AG04450 (cell line): ENCODE measurements around the gene PGBD4. TPM values are rescaled to one million over a fixed set of nuclear protein-coding genes. Genes with fewer than 3 reads are reported as not detected.

Source experiments
- CTCF ChIA-PET: fragments of 300-600, 350-600 bp; formaldehyde crosslinking; extraction: SDS; loops from one replicate; lab custom pipeline; 2022; ENCODE audit warnings: antibody characterized with exemption, inconsistent platforms; lab: Charles Lee
- POLR2A ChIA-PET: fragments of 350-600 bp; formaldehyde crosslinking; extraction: SDS; loops from one replicate; lab custom pipeline; 2021; ENCODE audit warnings: antibody characterized with exemption, inconsistent platforms; lab: Yijun Ruan, JAX
- DNase-seq: peaks from one replicate; pipeline ENCODE4 v3.0.0-alpha.2; 2011; ENCODE audit warnings: low read depth, low spot score
- H3K27ac ChIP-seq: one replicate; pipeline ENCODE4 v1.5.1; 2012; ENCODE audit warnings: low read depth, low read length, control low read depth
- H3K27me3 ChIP-seq: one replicate; pipeline ENCODE4 v1.6.0; 2012; ENCODE audit warnings: low read length; ENCODE audit not compliant: control insufficient read depth, insufficient read depth
- H3K4me3 ChIP-seq: 2 replicates; pipeline ENCODE4 v1.5.1; 2011; ENCODE audit warnings: mild to moderate bottlenecking, low read depth, low read length, control low read depth
- H3K9me3 ChIP-seq: 2 replicates; pipeline ENCODE4 v1.5.1; 2012; ENCODE audit warnings: low read length; ENCODE audit not compliant: control insufficient read depth, insufficient read depth
- polyA minus RNA-seq: library from RNA; depleted of rRNA, polyadenylated mRNA; stranded (reverse); fragments of >200 nt; gene quantifications from 2 replicates; pipeline ENCODE4 v1.2.3, GENCODE V29; 2011; rRNA and poly(A)+ RNA removed
- polyA plus RNA-seq: library from polyadenylated mRNA; depleted of rRNA; stranded (reverse); fragments of >200 nt; gene quantifications from 2 replicates; pipeline ENCODE4 v1.2.3, GENCODE V29; 2011; rRNA removed
- TF ChIP-seq, protein P1 (sequence below): IDR thresholded peaks from 2 replicates; pipeline ENCODE4 v1.5.1; 2011; ENCODE audit warnings: low read depth, low read length, control low read depth, inconsistent platforms

PGBD4 gene
- 1.6 and 2.2 TPM in 2 replicates for polyA plus RNA-seq
- 1.9 and 2.7 TPM in 2 replicates for polyA minus RNA-seq

GRCh38 chr15:34101366-34102174 is at the start of gene PGBD4, which contains the start of gene EMC7:
Gene PGBD4 (plus strand): TSS chr15:34102083. CDS start chr15:34102532, 449 bp downstream.
Gene EMC7 (minus strand): TSS chr15:34101862. CDS start chr15:34101839, 23 bp downstream.
- DNase-seq: peak; percentile 99
- TF ChIP-seq, protein P1, sequence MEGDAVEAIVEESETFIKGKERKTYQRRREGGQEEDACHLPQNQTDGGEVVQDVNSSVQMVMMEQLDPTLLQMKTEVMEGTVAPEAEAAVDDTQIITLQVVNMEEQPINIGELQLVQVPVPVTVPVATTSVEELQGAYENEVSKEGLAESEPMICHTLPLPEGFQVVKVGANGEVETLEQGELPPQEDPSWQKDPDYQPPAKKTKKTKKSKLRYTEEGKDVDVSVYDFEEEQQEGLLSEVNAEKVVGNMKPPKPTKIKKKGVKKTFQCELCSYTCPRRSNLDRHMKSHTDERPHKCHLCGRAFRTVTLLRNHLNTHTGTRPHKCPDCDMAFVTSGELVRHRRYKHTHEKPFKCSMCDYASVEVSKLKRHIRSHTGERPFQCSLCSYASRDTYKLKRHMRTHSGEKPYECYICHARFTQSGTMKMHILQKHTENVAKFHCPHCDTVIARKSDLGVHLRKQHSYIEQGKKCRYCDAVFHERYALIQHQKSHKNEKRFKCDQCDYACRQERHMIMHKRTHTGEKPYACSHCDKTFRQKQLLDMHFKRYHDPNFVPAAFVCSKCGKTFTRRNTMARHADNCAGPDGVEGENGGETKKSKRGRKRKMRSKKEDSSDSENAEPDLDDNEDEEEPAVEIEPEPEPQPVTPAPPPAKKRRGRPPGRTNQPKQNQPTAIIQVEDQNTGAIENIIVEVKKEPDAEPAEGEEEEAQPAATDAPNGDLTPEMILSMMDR: no peak
- ChIA-PET POLR2A (interaction anchor here (0.7 to 1.1 kb wide), 6 partner anchors 9 to 150 kb away, joined by 3 to 5 read pairs (median 3); partner anchors contain the start of genes EMC4 and KATNBL1), CTCF (no interaction called here)
- H3K27ac ChIP-seq: peak within 1 kb of the TSS; percentile 96
- no peaks in the 10 kb centered on the region; the same call in 1 of the 2 replicates for H3K9me3 ChIP-seq
- H3K27me3 ChIP-seq: no peaks in the 10 kb centered on the region
- H3K4me3 ChIP-seq: peak within 1 kb of the TSS; percentile 99

DNA sequence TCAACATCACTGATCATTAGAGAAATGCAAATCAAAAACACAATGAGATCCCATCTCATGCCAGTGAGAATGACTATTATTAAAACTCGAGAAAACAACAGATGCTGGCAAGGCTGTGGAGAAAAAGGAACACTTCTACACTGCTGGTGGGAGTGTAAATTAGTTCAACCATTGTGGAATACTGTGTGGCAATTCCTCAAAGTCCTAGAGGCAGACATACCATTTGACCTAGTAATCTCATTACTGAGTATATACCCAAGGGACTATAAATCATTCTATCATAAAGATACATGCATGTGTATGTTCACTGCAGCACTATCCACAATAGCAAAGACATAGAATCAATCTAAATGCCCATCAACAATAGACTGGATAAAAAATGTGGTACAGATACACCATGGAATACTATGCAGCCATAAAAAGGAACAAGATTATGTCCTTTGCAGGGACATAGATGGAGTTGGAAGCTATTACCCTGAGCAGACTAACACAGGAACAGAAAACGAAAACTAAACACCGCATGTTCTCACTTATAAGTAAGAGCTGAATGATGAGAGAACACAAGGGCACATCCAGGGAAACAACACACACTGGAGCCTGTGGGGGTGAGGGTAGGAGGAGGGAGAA is 47.7 kb upstream of the PGBD4 start:
- ChIA-PET CTCF (no interaction called here), POLR2A (no interaction called here)
- TF ChIP-seq, protein P1: no peak
- Histone ChIP-seq H3K27ac (no peak overlapping the region), H3K4me3 (no peak overlapping the region), H3K9me3 (peaks cover 8% of the 10 kb centered on the region; the same call in 1 of the 2 replicates), H3K27me3 (no peaks in the 10 kb centered on the region)
- no peak for DNase-seq

GRCh38 chr15:34055868-34056595 is 45.9 kb upstream of the PGBD4 start:
- CTCF ChIA-PET: interaction anchor here (0.6 kb wide), 1 partner anchor 898 kb away, joined by 3 read pairs; no protein-coding TSS in a partner anchor

GRCh38 chr15:34056911-34057310 is 45.0 kb upstream of the PGBD4 start:
- peak overlapping the region; percentile 69 for H3K27ac ChIP-seq
- ChIA-PET CTCF (interaction anchor here (1.0 kb wide), 1 partner anchor 153 kb away, joined by 3 read pairs; the partner anchor contains the start of gene KATNBL1), POLR2A (interaction anchor here (1.0 kb wide), 1 partner anchor 9 kb away, joined by 3 read pairs; no protein-coding TSS in a partner anchor)
- H3K4me3 ChIP-seq: no peak overlapping the region
- DNase-seq: no peak
- no peaks in the 10 kb centered on the region for H3K9me3 ChIP-seq
- no peaks in the 10 kb centered on the region for H3K27me3 ChIP-seq
- TF ChIP-seq, protein P1: no peak

More at GRCh38 chr15:34055868-34056595, 45.9 kb upstream of the PGBD4 start:
- H3K9me3 ChIP-seq: no peaks in the 10 kb centered on the region
- TF ChIP-seq, protein P1: no peak
- no peak overlapping the region for H3K4me3 ChIP-seq
- no peaks in the 10 kb centered on the region for H3K27me3 ChIP-seq
- H3K27ac ChIP-seq: peak overlapping the region; percentile 92
- DNase-seq: peak; percentile 50
- POLR2A ChIA-PET: interaction anchor here (1.0 kb wide), 1 partner anchor 8 kb away, joined by 3 read pairs; no protein-coding TSS in a partner anchor
